Large intestine (tissue), 3 donors: ENCODE measurements around the gene METTL26. TPM values are rescaled to one million over a fixed set of nuclear protein-coding genes. Genes with fewer than 3 reads are reported as not detected.

Experiments
- DNase-seq, 2 donors: peaks; one replicate each; pipeline versions ENCODE4 v3.0.0 to v3.0.0-alpha.2; 2013
- H3K27ac ChIP-seq: one replicate; pipeline ENCODE4 v1.5.1; 2013; ENCODE audit warnings: low read length
- H3K27me3 ChIP-seq: 2 replicates; pipeline ENCODE4 v1.6.1; 2013; ENCODE audit warnings: low read length; ENCODE audit not compliant: control insufficient read depth, insufficient read depth
- H3K36me3 ChIP-seq: 2 replicates; pipeline ENCODE4 v1.6.1; 2013; ENCODE audit warnings: low read length; ENCODE audit not compliant: control insufficient read depth, insufficient read depth
- H3K4me1 ChIP-seq: one replicate; pipeline ENCODE4 v1.6.1; 2013; ENCODE audit warnings: low read length; ENCODE audit not compliant: control insufficient read depth, insufficient read depth
- H3K4me3 ChIP-seq: one replicate; pipeline ENCODE4 v1.5.1; 2013; ENCODE audit warnings: low read length
- H3K9me3 ChIP-seq: one replicate; pipeline ENCODE4 v1.6.1; 2013; ENCODE audit warnings: mild to moderate bottlenecking, low read depth, low read length, moderate library complexity; ENCODE audit not compliant: control insufficient read depth
- WGBS: methylation state at CpG from one replicate; pipeline ENCODE4 v1.1.5; 2013; ENCODE audit warnings: low lambda C conversion rate; ENCODE audit not compliant: insufficient coverage; 5-methylcytosine and 5-hydroxymethylcytosine counted together
- polyA plus RNA-seq: library from polyadenylated mRNA; unstranded; fragments of 120-200 nt; gene quantifications from one replicate; pipeline ENCODE4 v1.2.1, GENCODE V29; 2013

Gene METTL26
- polyA plus RNA-seq, 1 donor: 59.1 TPM

GRCh38 chr16:674968-675883, 39.1 kb upstream of the METTL26 start, which contains the start of gene RHBDL1:
TSS of gene RHBDL1 (plus strand) at chr16:675671. CDS start at chr16:675791, 120 bp downstream.
- peak in 1 of 2 donors; percentile 46 for DNase-seq
- Histone ChIP-seq H3K9me3 (peaks cover 5% of the 10 kb centered on the region), H3K27me3 (peaks cover 4% of the 10 kb centered on the region), H3K36me3 (peaks cover 36% of the 10 kb centered on the region), H3K4me3 (peak within 1 kb of the TSS; percentile 43), H3K27ac (no peak within 1 kb of the TSS), H3K4me1 (peaks cover 30% of the 10 kb centered on the region)
- no CpG with 5 or more reads among the region's 73 CpGs for WGBS

GRCh38 chr16:674214-674881, 38.2 kb upstream of the METTL26 start:
- no peak overlapping the region for H3K27ac ChIP-seq
- no peak for DNase-seq
- H3K27me3 ChIP-seq: peaks cover 4% of the 10 kb centered on the region
- peaks cover 30% of the 10 kb centered on the region for H3K4me1 ChIP-seq
- no peak overlapping the region for H3K4me3 ChIP-seq
- peaks cover 44% of the 10 kb centered on the region for H3K36me3 ChIP-seq
- peaks cover 5% of the 10 kb centered on the region for H3K9me3 ChIP-seq
- no CpG with 5 or more reads among the region's 22 CpGs for WGBS

GRCh38 chr16:673399-673991, 37.4 kb upstream of the METTL26 start:
- no peak for DNase-seq
- Histone ChIP-seq H3K4me3 (no peak overlapping the region), H3K36me3 (peaks cover 44% of the 10 kb centered on the region), H3K27ac (no peak overlapping the region), H3K9me3 (peaks cover 5% of the 10 kb centered on the region), H3K4me1 (peaks cover 35% of the 10 kb centered on the region), H3K27me3 (peaks cover 4% of the 10 kb centered on the region)
- WGBS: no CpG with 5 or more reads among the region's 18 CpGs

GRCh38 chr16:672851-673250, 36.7 kb upstream of the METTL26 start:
- DNase-seq: no peak
- WGBS: no CpG with 5 or more reads among the region's 21 CpGs
- Histone ChIP-seq H3K4me1 (peaks cover 35% of the 10 kb centered on the region), H3K36me3 (peaks cover 44% of the 10 kb centered on the region), H3K27ac (no peak overlapping the region), H3K9me3 (peaks cover 5% of the 10 kb centered on the region), H3K27me3 (peaks cover 4% of the 10 kb centered on the region), H3K4me3 (no peak overlapping the region)

GRCh38 chr16:672371-672770, 36.3 kb upstream of the METTL26 start:
- Histone ChIP-seq H3K4me3 (no peak overlapping the region), H3K27ac (no peak overlapping the region), H3K4me1 (peaks cover 39% of the 10 kb centered on the region), H3K9me3 (peaks cover 5% of the 10 kb centered on the region), H3K36me3 (peaks cover 44% of the 10 kb centered on the region), H3K27me3 (peaks cover 4% of the 10 kb centered on the region)
- no CpG with 5 or more reads among the region's 19 CpGs for WGBS
- DNase-seq: no peak

GRCh38 chr16:671353-672131, 35.4 kb upstream of the METTL26 start:
- Histone ChIP-seq H3K36me3 (peaks cover 44% of the 10 kb centered on the region), H3K4me3 (no peak overlapping the region), H3K27me3 (peaks cover 2% of the 10 kb centered on the region), H3K4me1 (peaks cover 33% of the 10 kb centered on the region), H3K27ac (no peak overlapping the region), H3K9me3 (peaks cover 5% of the 10 kb centered on the region)
- WGBS: no CpG with 5 or more reads among the region's 40 CpGs
- DNase-seq: no peak

GRCh38 chr16:670485-671352, 34.6 kb upstream of the METTL26 start:
- H3K4me1 ChIP-seq: peaks cover 26% of the 10 kb centered on the region
- peaks cover 2% of the 10 kb centered on the region for H3K27me3 ChIP-seq
- H3K4me3 ChIP-seq: no peak overlapping the region
- peaks cover 44% of the 10 kb centered on the region for H3K36me3 ChIP-seq
- peaks cover 2% of the 10 kb centered on the region for H3K9me3 ChIP-seq
- no peak overlapping the region for H3K27ac ChIP-seq
- no CpG with 5 or more reads among the region's 52 CpGs for WGBS
- no peak for DNase-seq

GRCh38 chr16:669666-670065, 33.6 kb upstream of the METTL26 start:
- DNase-seq: no peak
- H3K4me1 ChIP-seq: peaks cover 18% of the 10 kb centered on the region
- H3K27ac ChIP-seq: no peak overlapping the region
- no CpG with 5 or more reads among the region's 13 CpGs for WGBS
- H3K4me3 ChIP-seq: no peak overlapping the region
- H3K9me3 ChIP-seq: peaks cover 2% of the 10 kb centered on the region
- H3K27me3 ChIP-seq: no peaks in the 10 kb centered on the region
- H3K36me3 ChIP-seq: peaks cover 44% of the 10 kb centered on the region

- peaks cover 14% of the 10 kb centered on the region for H3K4me1 ChIP-seq
- no peaks in the 10 kb centered on the region for H3K27me3 ChIP-seq
- H3K9me3 ChIP-seq: peaks cover 2% of the 10 kb centered on the region
- H3K4me3 ChIP-seq: peak overlapping the region; percentile 91
- peaks cover 42% of the 10 kb centered on the region for H3K36me3 ChIP-seq
- whole genome bisulfite sequencing: no CpG with 5 or more reads among the region's 50 CpGs
- DNase-seq: no peak
- no peak overlapping the region for H3K27ac ChIP-seq
Measured at GRCh38 chr16:668519-669171, 32.5 kb upstream of the METTL26 start.
